Adrenal gland (tissue), 5 donors: ENCODE measurements around the gene SCYL3.

Experiments
- CTCF ChIP-seq, 6 experiments: fragments of 450-650 bp in 4 of 6; fragments of 200-600 bp in 2 of 6; sonication (generic) in 1 of 6; IDR thresholded peaks; 1 replicate in 5 of 6; 2 replicates in 1 of 6; pipeline versions ENCODE4 v1.5.1 to v1.8.0; 2016 to 2021; ENCODE audit warnings: antibody characterized with exemption in 6 of 6, mild to moderate bottlenecking in 2 of 6, moderate library complexity in 1 of 6
- POLR2A ChIP-seq, 2 donors: fragments of 450-650 bp; IDR thresholded peaks; one replicate each; pipeline ENCODE4 v1.6.1; 2017; ENCODE audit warnings: antibody characterized with exemption in 2 of 2, mild to moderate bottlenecking in 2 of 2, moderate library complexity in 1 of 2
- donor health status: DM: no; HTN: no; CAD: no.

- no peak for TF ChIP-seq CTCF (IDR thresholded peaks at IDR 0.05)
- no peak for TF ChIP-seq POLR2A (IDR thresholded peaks at IDR 0.05)
Observed at GRCh38 chr1:169816617-169817016, 77.1 kb downstream of the SCYL3 start.
